HG02798 (cell line): ENCODE data around the gene NADK2.

Source experiments
- ATAC-seq: cut with Tn5 transposase; IDR thresholded peaks from one replicate; pipeline ENCODE4 v1.9.1; 2021; ENCODE audit warnings: mild to moderate bottlenecking; ENCODE audit not compliant: unreplicated experiment, poor library complexity

Gene NADK2

GRCh38 chr5:36251218-36251617, 9.5 kb upstream of the NADK2 start:
- no peak for ATAC-seq

- ATAC-seq = no peak
Observed at GRCh38 chr5:36250427-36250826, 8.7 kb upstream of the NADK2 start.

GRCh38 chr5:36246036-36246800, 4.5 kb upstream of the NADK2 start:
- ATAC-seq = no peak

DNA sequence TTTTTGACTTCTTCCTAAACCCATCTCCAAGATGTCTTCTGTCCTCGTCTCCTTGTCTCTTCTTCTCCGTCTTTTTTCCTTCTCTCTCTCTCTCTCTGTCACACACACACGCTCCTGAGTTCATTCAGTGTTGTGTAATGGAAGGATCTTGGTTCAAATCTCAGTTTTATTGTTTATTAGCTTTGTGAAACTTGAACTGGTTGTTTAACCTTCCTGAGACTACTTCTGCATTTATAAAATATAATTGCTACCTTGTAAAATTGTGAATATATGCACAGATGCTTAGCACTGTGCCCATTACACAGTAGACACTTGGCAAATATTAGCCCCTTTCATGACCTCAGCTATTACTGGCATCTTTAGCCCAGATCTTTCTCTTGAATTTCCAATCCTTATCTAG, 2.4 kb upstream of the NADK2 start:
- no peak for ATAC-seq

GRCh38 chr5:36243653-36244052, 1.9 kb upstream of the NADK2 start:
- no peak for ATAC-seq

DNA sequence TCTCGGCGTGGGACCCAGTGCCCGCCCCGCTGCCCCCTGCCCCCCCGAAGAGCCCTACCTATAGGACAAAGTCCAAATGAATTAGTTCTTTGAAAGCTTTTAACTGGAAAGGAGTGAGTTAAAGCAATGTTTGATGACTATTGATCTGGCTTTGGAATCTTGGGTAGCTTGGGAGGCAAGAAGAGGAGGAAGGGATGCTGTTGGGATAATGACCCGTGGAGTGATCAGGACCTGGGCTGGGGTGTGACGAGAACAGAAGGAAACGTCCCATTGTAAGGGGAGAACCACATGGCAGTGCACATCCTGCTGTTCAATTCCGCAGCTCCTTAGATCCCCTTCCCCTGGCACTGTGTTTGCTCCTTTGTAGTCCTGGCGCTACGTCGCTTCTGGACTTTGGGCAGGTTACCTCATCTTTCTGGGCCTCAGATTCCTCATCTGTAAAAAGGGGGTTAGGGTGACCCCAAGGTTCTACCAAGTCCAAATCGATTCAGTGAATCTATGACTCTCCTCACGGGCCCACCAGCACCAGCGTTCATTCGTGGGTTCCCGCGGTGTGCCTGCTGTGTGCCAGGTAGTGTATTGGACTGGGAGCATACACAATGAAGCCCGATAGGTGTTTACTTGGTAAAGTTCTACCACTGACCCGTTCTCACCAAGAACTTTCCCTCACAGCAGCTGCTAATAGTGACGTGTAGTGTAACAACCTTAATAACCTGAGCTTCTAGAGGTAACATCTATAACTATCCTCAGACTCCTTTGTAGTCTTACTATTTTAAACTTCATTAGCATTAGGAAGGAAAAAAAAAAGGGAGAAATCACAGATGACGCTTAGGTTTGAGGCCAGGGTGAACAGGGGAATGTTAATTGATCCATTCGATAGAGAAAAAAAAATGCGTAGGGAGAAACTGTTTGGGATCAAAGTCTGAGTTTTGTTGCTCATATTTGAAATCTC, 1.1 kb upstream of the NADK2 start:
- ATAC-seq = no peak

- peak; percentile 15 for ATAC-seq
Observed at GRCh38 chr5:36240779-36241630, 720 bp downstream of the NADK2 start.

GRCh38 chr5:36239370-36240293, 2.1 kb downstream of the NADK2 start:
- no peak for ATAC-seq

DNA sequence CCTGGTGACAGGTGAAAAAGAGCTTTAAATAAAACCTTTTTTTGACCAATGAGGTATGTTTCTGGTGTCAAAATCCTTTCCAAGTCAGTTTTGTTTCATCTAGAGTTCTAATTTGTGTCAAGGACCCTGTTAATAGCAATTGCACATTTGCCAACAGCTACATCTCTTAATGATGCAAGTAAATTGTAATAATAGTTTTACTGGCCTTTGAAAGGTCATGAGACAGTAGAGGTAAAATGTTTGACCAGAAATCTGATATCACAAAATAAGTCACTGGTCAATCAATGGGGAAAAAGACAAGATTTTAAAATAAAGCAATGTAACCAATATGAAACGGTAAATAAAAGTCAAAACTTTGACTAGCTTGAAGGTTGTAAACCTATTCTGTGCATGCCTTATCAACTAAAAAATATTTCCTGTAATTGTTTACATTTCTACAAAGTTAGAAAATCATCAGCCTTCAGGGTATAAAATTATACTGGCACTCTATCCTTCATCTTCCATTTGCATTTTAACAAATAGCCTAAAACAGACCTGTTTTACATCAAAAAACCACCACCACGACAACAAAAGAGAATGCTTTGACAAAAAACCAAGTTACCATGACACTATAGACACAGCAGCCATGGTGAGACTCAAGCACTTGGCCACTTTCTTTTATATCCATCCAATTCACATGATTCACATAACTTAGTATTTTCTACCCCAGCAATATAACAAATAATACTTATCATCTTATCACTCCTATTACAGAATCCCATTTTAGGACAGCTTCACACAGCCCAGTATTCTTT, 3.0 kb downstream of the NADK2 start:
- no peak for ATAC-seq

GRCh38 chr5:36237751-36238150, 4.0 kb downstream of the NADK2 start:
- no peak for ATAC-seq

DNA sequence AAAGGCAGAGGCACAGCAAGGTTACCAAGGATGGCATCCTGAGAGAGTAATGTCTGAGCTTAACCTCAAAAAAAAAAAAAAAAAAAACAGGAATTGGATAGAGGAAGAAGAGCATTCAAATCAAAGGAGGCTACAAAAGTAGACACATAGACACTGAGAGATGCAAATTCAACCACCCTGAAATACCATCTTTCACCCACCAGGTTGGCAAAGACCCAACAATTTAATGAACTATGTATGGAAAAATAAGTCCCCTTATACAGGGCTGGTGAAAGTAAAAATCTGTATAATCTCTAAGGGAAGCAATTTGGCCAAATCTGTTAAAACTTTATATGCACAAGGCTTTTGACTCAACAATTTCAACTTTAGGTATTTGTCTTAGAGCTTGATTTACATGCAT, 4.9 kb downstream of the NADK2 start:
- ATAC-seq = no peak

- ATAC-seq = no peak
Observed at GRCh38 chr5:36232533-36232932, 9.2 kb downstream of the NADK2 start.

GRCh38 chr5:36230151-36230790, 11.5 kb downstream of the NADK2 start:
- ATAC-seq = no peak

DNA sequence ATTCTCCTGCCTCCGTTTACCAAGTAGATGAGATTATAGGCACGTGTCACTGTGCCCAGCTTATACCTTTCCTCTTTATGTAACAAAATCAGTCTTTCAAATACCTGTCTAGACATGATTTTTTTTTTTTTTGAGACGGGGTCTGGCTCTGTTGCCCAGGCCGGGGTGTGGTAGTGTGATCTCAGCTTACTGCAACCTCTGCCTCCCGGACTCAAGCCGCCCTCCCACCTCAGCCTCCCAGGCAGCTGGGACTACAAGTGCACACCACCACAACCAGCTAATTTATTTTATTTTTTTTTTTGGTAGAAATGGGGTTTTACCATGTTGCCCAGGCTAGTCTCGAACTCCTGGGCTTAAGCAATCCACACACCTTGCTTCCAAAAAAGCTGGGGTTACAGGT, 13.2 kb downstream of the NADK2 start:
- no peak for ATAC-seq

GRCh38 chr5:36227046-36227445, 14.7 kb downstream of the NADK2 start:
- no peak for ATAC-seq

GRCh38 chr5:36222620-36223019, 19.1 kb downstream of the NADK2 start:
- ATAC-seq = no peak

DNA sequence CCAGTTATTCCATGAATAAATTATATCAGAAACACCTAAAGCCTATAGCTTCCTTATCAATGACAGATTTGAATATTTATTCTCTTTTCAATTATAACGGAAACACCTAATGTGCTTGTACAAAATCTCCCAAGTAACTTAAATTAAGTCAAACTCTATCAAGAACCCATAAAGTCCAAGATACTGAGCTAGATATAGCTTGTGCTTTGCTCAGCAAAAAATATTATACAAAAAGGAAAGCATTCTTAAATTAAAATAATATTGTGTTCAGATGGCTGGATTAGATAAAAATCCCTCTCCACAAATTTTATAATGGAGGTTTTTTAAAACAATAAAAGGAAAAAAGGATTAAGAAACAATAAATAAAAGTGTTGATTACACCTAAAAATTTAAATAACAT, 23.7 kb downstream of the NADK2 start:
- ATAC-seq = no peak

GRCh38 chr5:36217567-36217966, 24.2 kb downstream of the NADK2 start:
- ATAC-seq = no peak
